ENCODE results near the gene THRAP3.

DNA sequence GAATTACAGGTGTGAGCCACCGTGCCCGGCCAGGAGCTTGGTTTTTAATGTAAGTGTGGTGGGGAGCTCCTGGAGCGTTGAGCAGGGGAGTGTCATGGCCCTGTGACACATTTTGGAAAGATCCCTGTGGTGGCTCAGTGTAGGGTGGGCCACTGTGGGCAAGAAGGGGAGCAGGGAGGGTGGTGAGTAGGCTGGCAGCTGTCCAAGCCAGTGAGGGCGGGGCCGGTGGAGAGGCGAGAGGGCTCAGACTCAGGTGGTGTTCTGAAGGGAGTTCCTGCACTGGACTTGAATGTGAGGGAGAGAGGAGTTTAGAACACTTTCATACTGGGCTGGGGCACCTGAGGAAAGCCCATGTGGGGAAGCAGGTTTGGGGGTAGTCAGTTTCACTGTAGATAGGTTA lies 102.3 kb downstream of the THRAP3 start:
- TF ChIP-seq YY1 (IDR thresholded peaks at IDR 0.05; ENCODE audit: insufficient read depth, insufficient read length) (no peak), ZNF274 (IDR thresholded peaks at IDR 0.05; ENCODE audit: low read depth, low read length) (no peak)
